ENCODE data around the gene USP21. TPM values are rescaled to one million over a fixed set of nuclear protein-coding genes. Genes with fewer than 3 reads are reported as not detected.

USP21 gene
- total and polyA plus RNA-seq, 2 of the 8 experiments (the other 6 are each of a cell fraction or from before 2014, with no cell fraction given) = 23.9 to 36.3 TPM

- no peak for TF ChIP-seq USF2 (IDR thresholded peaks at IDR 0.05; ENCODE audit: low read length)
- TF ChIP-seq NANOG (IDR thresholded peaks at IDR 0.05; ENCODE audit: insufficient read depth, low read depth, low read length, poor library complexity, severe bottlenecking) = no peak
Measured at GRCh38 chr1:161172349-161172748, 13.0 kb downstream of the USP21 start (continued).
